ENCODE data around the gene EIF4EBP2.

EIF4EBP2 gene

DNA sequence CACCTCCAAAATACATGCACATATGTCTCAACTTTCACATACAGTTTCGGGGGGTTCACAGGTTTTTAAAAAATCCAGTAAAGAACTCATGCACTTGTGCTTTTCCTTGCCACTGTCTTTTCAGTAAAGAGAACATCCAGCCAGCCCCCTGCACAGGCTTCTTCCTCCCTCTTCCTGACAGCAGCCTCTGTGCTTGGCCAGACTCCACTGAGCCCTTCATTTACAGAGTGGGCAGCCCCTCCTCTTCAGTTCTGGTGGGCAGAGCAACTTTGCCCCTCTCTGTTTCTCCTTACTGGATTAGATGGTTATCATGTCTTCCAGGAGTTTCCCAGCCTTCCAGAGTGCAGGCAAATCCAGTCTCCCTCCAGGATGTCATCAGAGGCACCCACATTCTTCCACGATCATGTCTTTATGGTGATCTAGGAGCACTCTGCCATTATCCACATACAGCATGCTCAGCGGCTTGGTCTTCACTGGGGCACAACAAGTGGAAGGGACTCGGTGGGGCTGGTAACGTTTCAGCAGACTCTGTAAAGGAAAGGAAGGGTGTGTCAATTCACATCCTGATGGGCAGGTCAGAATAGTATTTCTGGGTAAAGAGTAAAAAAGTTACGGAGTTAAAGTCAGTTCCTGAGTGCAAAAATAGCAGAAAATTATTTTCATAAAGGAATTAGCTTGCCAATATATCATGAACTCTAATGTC lies 28.8 kb downstream of the EIF4EBP2 start:
- DNase-seq (ENCODE audit: low spot score) = no peak

DNA sequence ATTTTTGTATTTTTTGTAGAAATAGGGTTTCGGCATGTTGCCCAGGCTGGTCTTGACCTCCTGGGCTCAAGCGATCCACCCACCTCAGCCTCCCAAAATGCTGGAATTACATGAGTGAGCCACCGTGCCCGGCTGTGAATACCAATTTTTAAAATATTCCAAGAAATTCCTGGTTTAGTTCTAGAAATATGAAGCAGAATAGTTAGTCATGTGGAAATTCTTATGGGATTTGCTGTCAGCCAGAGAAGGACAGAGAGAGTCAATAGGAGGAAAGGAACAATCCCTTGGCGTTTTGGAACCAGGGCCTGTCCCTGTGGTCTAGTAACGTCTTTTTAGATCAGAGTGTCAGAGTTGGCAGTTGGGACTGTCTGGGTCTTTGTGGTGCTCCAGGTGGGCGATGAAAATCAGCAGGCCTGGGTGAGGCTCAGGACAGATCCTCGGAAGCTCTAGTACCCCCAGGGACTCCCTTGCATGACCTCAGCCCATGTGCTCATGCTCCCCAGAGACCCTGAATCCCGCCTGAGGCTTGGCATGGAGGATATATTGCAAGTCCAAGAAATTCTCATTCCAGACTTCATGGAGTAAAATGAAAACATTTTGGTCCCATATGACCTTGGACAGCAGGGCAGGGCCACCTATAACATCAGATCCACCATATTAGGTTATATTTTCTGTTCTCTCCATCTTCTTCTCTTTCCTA lies 29.8 kb downstream of the EIF4EBP2 start:
- DNase-seq (ENCODE audit: low spot score) = no peak

DNA sequence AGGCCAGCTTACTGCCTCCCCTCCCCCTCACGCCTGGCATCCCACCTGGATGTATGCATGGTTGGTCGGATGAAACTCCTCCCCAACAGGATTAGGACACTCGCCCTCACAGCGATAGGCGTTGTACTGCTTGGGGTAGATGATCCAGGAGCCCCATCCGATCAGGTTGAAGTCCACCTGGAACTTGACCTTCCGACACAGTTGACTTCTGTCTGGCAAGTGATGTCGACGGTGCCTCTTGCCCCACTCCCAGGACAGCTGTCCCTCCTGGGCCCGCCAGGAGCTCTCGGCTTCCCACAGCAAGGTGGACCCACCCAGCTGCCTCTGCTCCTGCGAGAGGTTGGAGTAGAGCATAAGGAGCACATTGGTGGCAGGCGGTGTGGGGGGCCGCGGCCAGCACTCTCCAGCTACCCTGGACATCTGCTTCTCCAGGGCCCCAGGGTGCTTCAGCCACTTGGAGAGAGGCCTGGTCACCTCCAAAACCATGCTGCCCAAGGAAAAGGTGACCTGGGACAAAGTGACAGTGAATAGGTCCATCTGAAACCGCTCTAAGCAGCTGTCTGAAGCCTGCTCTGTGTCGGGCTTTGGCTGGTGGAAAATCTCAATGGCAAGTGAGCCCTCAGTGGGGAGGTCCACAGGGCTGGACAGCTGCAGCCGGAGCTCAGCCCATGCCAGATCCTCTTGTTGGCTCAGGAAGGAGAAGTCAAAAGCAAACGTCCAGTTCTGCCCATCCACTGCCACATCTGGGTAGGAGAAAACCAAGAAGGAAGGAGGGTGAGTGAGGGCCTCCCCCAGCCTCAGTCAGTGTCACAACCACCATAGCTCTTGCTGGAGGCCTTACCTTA lies 31.5 kb downstream of the EIF4EBP2 start:
- DNase-seq (ENCODE audit: low spot score) = no peak

DNA sequence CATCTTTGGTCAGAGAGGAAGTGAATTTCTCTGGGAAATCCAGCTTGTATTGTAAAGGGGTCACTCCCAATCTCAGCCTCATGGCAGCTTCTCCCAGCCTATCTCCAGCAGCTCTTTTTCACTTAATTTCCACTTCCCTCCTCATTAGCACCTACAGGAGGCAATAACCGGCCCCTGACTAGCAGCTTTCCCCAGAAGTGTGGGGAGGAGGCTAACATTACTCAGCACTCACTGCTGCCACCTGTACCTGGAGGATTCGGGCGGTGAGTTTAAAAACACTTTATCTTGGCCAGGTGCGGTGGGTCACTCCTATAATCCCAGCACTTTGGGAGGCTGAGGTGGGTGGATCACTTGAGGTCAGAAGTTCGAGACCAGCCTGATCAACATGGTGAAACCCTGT lies 33.8 kb downstream of the EIF4EBP2 start:
- no peak for DNase-seq (ENCODE audit: low spot score)

DNA sequence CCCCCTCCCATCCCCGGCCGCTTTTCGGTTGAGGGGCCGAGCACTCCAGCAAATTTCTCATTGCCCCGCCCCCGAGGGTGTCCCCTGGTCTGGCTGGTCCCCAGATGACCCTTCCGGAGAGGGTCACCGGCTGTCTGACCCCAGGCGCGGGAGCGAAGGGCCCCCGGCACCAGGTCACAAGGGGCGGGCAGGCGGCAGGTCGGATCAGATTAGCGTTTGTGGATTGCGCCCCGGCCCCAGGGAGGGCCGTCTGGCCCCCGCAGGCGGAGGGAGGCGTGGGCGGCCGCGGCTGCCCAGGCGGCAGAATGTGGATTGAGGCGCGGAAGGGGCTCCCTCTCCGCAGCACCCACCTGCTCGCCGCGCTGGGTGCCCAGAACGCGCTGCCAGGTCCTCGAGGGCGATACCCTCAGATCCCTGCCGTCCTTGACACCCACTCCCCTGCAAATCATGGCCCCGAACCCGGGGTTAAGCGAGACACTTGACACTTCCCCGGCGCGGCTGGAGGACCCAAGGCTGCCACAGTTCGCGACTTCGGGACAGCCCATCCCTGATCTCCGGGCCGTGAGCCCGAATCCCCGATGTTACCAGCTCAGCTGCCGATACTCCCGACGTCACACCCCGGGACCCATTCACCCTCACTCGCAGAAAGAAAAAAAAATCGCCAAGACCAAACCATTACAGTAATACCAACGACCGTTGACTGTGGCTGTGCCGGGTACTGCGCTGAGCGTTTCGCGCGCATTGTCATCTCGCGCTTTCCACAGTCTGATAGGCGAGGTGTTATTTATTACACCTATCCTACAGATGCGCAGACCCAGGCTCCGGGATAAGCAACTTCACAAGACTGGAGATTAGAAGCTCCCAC lies 36.6 kb downstream of the EIF4EBP2 start:
- DNase-seq (ENCODE audit: low spot score) = no peak

DNA sequence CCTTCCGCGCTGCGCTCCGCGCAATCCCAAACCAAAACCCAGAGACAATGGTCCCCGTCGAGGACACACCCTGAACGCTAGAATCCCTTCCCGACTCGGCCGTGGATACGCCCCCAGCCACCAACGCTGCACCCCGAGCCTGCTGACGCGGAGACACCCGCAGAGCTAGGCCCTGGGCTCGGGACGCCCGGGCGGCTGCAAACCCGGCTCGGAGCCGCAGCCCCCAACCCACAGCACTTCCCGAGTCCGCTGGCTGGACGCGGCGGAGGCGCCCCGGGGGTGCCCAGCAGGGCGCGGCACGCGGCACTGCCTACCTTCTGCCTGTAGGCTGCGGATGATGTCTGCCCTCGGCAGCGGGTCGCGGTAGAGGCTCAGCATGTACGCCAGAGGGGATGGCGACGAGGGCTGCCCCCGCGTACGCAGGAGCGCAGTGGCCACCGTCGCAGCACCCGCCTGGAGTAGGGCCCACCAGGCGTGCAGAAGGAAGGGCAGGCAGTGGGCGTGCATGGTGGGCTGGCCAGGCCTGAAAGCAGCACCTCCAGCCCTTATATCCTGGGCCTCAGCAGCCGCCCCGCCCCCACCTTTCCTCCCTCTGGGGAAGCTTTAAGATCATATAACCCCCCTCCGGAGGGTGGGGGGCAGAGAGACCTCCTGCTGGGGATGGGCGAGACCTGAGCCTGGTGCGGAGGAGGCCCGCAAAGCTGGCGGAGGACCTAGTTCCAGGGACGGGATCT lies 37.4 kb downstream of the EIF4EBP2 start, which contains the start of gene NODAL:
TSS of gene NODAL (minus strand) at position 521 of the 734 bp plus-strand sequence. CDS start at position 507, 14 bp downstream.
- no peak for DNase-seq (ENCODE audit: low spot score)

DNA sequence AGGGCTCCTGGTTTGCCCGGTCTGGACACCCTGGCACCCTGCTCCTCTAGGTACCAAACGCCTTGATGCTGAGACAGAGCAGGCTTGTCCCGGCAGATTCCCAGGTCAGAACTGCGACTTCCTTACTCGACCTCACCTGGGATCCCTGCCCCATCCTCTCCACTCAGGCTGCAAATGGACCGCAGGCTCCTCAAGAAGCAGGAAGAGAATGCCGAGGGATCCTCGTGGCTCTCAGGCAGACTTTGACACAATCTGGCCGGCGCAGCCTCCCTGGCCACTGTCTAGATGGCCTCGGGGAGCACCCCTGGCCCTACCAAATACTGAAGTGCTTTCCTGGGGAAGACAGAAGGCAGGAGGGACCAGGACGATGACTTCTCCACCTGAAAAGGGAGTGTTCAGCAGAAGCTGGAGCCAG lies 38.0 kb downstream of the EIF4EBP2 start:
- no peak for DNase-seq (ENCODE audit: low spot score)

DNA sequence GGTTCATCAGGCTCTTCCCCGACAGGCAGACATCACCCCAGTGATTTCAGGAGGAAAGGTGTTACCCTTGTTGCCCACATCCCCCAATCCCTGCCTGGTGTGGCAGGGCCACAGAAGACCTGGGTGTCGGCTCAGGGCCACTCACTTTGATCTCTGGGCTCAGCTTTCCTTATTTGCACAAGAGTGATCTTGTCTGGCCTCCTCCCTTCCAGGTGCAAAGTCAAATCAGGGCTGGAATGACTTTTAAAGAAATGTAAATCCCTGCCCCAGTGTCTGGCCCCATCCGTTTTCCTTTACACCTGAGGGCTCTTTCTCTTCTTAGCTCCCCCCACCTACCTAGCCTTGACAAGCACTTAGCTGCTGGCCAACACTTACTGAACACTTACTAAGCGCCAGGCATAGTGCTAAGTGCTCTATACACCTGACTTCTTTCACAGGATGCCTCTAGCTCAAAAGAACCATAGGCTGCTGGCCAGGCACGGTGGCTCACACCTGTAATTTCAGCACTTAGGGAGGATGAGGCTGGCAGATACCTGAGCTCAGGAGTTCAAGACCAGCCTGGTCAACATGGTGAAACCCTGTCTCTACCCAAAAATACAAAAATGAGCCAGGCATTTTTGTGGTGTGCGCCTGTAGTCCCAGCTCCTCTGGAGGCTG lies 38.5 kb downstream of the EIF4EBP2 start:
- no peak for DNase-seq (ENCODE audit: low spot score)

DNA sequence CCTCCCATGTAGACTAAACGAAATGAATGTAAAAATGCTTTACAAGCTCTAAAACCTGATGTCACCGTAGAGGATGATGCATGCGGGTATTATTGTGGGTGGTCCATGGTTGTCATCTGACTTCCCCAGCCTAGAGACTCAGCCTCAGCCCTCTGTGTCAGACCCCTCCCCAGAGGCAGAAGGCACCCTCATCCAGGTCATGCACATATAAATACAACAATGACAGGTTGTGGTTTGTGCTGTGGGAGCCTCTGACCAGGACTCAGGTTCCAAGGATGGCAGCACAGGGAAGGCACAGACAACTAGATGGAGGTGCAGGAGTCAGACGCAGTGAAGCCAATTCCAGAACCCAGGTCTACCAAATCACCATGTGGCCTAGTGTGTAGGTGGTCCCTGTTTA lies 40.8 kb downstream of the EIF4EBP2 start:
- DNase-seq (ENCODE audit: low spot score) = peak; percentile 3

DNA sequence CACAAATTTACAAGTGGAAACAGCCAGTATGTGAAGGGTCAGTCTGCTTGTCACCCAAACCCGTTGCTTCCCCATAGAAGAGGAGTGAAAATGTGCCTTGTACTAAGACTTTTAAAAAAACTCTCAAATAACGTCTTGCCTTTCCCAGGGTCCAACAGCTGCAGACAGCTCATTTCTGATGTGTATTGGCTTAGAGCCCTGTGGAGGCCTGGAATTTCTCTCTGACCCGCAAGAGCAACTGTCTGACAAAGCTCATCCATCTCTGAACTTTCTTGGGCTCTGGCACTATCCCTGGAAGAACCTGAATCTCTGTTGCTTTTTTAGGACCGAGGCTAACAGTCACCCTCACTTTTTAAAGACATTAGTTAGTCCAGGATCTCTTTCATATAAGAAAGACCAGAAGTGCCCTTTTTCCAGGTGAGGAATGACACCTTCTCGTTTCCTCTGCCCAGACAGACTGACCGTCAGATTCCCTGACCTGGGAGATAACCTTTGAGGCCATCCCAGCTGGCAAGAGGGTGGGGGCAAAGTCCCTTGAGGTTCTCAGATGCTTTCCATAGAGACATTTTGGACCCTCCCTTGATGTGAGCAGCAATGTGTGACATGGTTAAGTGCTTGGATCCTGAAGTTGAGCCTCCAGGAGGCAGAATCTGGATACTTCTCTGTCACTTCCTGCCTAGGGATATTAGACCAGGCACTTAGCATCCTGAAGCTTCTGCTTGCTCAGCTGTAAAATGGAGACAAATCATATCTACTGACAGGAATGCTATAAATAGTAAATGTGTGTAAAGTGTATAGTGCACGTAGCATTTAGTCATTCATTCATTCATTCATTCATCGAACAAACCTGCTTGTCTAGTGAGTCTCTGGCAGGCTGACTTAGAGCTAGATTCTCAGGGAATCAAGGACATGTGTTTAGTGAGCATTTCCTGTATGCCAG lies 42.0 kb downstream of the EIF4EBP2 start:
- DNase-seq (ENCODE audit: low spot score) = peak; percentile 68

DNA sequence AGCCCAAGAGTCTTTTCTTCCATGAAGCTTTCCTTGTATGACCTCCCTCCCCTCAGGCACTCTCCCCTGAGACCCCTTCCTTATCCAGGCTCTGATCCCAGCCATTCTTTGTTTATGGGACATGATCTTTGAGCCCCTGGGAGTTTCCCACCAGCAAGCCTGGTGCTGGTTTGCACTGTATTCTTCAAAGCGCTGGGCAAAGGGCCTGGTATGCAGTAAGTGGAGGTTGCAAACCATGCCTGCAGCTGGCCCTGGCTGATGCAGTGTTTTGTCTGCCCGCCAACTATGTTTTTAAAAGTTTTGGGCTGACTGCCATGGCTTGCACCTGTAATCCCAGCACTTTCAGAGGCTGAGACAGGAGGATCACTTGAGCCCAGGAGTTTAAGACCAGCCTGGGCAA lies 44.3 kb downstream of the EIF4EBP2 start:
- peak; percentile 3 for DNase-seq (ENCODE audit: low spot score)

DNA sequence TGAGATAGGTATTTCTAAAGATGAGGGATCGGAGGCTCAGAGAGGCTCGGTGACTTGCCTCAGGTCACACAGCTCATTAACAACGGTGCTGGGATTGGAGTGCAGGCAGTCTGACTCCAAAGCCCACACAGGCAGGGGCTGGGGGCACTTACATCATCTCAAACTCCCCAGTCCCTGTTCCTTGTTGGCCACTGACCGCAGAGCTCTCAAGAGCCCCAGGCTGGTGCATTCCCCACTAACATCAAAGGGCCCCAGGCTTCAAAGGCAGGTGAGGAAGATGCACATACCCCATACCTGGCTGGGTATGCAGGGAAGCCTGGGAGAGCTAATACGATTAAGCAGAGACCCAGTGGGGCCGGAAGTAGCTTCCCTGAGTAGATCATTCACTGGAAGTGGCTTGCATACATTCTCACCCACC lies 51.3 kb downstream of the EIF4EBP2 start:
- no peak for DNase-seq (ENCODE audit: low spot score)

DNA sequence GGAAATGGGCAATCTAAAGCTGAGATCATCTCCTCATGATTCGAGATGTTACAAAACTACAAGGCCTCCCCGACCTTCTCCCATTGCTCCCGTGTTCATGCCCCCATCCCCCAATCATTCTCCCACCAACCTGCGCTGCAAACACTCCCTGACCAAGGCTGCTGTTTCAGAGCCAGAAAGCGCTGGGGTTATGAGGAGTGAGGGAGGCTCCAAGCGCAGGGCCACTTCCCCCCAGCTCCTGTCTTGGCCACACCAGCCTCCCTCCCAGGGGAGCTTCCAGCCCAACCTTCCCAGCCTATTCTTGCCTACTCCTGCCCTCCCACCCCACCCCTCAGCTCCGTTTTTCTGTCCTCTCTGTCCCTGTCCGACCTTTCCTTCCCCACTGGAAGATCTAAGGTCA lies 52.2 kb downstream of the EIF4EBP2 start:
- DNase-seq (ENCODE audit: low spot score) = no peak

DNA sequence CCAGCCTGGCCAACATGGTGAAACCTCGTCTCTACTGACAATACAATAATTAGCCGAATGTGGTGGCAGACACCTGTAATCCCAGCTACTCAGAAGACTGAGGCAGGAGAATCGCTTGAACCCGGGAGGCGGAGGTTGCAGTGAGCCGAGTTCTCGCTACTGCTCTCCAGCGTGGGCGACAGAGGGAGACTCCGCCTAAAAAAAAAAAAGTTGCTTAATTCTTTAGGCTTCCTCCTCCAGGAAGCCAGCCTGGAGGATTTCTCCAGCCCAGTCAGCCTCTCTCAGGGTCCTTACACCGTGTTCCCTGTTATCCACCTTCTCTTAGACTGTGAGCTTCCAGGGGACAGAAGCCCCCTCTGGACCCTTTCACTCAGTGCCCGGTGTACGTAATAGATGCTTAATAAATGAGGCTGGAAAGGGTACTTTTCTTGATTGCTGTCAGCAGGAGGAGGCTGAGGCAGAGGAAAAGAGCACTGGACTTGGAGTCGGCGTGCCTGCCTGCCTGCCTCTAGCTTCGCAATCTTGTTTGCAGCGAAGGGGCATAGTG lies 53.9 kb downstream of the EIF4EBP2 start:
- DNase-seq (ENCODE audit: low spot score) = no peak

DNA sequence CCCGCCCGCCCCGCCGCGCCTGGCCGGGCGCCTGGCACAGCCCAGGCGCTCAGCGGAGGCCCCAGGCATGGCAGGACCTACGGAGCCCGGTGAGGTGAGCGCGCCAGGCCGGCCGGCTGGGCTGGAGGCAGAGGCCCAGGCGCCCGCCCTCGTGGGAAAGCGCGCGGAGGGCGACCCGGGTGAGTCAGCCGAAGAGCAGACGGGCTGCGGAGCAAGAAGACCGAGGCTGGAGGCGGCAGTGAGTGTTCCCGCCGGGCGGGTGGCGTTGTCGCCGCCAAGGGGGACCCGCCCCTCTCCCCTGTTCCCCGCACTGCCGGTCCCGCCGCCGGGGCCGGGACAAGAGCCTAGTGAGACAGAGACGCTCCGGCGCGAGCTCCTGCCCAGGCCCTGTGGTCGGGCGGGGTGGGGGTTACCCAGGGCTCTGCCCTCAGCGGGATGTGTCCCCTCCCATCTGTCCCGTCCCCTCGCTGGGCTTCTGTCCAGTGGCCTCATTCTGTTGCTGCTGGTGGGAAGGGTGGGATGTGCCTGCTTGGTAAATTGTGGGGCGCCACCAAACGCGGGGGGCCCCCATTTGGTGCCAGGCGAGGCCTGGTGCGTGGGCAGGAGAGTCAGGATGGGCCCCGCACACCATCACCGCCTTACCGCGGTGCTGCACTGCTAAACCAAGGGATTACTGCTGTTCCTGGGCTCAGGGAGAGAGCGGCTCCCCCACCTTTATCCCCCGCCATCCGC lies 54.5 kb downstream of the EIF4EBP2 start:
- DNase-seq (ENCODE audit: low spot score) = peak; percentile 93

DNA sequence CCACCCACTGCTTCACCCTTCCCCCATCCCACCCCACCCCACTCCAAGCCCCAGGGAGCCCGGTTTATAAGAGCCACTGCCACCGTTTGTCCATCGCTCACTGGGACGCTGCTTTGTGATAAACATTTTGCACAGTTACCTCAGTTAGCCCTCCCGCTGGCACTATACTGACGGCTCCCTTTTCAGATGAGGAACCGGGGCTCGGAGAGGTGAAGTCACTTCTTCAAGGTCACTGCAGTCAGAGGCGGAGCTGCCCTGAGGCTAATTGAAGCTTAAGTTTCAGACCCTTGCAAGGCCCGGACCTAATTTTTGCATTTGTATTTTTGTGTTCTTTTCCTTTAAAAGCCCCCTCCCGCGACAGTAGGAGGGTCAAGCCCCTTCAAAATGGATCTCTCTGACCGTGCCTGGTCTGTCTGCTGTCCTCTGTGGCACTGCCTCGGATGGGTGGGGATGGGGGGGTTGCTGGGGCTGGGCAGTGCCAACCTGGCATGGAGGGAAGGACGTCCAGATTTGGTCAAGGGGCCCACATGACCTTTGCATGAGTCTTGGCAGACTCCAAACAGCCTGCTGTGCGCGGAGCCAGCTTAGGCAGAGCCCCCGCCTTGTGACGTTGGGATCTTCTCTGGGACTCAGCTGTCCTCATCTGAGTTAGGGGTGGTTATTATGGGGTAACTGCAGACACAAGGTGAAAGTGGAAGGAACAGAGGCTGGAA lies 55.3 kb downstream of the EIF4EBP2 start:
- no peak for DNase-seq (ENCODE audit: low spot score)

DNA sequence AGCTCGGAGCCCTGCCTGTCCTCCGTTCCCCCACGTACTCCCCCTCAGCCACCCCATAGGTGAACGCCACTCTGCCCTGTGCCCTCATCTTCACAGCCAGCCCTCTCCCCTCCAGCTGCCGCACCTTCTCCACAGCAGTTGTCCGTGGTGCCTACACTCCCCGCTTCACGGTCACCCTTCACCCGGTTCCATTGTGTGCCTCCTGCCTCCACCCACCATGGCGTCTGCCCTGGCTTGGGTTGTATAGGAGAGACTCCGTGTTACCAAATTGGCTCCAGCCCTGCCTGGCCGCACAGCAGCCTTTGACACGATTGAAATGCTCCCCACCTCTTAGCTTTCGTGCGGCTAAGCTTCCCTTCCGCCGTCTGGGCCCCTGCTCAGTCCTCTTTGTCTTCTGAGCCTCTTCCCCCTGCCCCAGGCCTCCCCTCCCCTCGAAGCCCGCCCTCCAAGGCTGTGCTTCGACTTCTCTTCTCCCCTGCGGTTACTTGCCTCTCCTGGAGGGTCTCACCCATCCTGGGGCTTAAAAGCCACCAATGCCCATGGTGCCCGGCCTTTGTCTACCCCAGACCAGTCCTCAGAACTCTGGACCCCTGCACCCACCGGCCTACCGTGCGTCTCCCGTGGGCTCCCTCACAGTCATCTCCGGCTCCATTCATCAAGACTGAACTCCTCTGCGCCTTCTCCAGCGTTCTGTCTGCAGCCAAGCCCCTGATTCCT lies 56.0 kb downstream of the EIF4EBP2 start:
- DNase-seq (ENCODE audit: low spot score) = no peak

All from AG08396 (cell line).